Body of pancreas (tissue), 4 donors: ENCODE results near the gene TADA1. TPM values are rescaled to one million over a fixed set of nuclear protein-coding genes. Genes with fewer than 3 reads are reported as not detected.
A peak's percentile ranks its signal among the peaks of the same experiment; 100 is the strongest.

ENCODE experiments used
- ATAC-seq: fragments of 150-250 bp; one replicate; pipeline ENCODE4 v1.9.1; 2016
- DNase-seq, 4 donors: peaks; one replicate each; pipeline ENCODE4 v3.0.0-alpha.2; 2019
- H3K27ac ChIP-seq, 4 donors: fragments of 200-600 bp; sonication (generic); 1 replicate in 3 of 4; 2 replicates in 1 of 4; pipeline versions ENCODE4 v1.5.1 to v1.6.1; 2016 to 2019; ENCODE audit warnings: mild to moderate bottlenecking in 1 of 4, mixed read lengths in 1 of 4, moderate library complexity in 1 of 4
- H3K27me3 ChIP-seq, 2 donors: fragments of 200-600 bp; sonication (generic); one replicate each; pipeline ENCODE4 v1.6.0; 2016; ENCODE audit warnings: mild to moderate bottlenecking in 1 of 2
- H3K36me3 ChIP-seq, 2 donors: fragments of 200-600 bp; sonication (generic); replicated peaks in 1 of 2; 2 replicates each; pipeline ENCODE4 v1.5.1; 2016; ENCODE audit warnings: low read depth in 2 of 2; ENCODE audit not compliant: insufficient read depth in 1 of 2
- H3K4me1 ChIP-seq: fragments of 200-600 bp; sonication (generic); one replicate; pipeline ENCODE4 v1.6.0; 2016
- H3K4me3 ChIP-seq, 2 donors: fragments of 200-600 bp; sonication (generic); 1 replicate in 1 of 2; 2 replicates in 1 of 2; pipeline ENCODE4 v1.5.1; 2016 to 2019
- H3K9me3 ChIP-seq, 3 donors: fragments of 200-600 bp; sonication (generic); 1 replicate in 2 of 3; 2 replicates in 1 of 3; pipeline ENCODE4 v1.5.1; 2016
- CTCF ChIP-seq, 7 experiments: fragments of 450-650 bp in 4 of 7; fragments of 200-600 bp in 3 of 7; sonication (generic) in 3 of 7; IDR thresholded peaks; one replicate each; pipeline ENCODE4 v1.5.1; 2016 to 2019; ENCODE audit warnings: antibody characterized with exemption in 7 of 7
- POLR2A ChIP-seq, 3 donors: fragments of 450-650 bp; IDR thresholded peaks; one replicate each; pipeline ENCODE4 v1.6.1; 2016; ENCODE audit warnings: antibody characterized with exemption in 3 of 3, mild to moderate bottlenecking in 2 of 3
- WGBS, 2 donors: methylation state at CpG; one replicate each; pipeline ENCODE4 v1.1.5; 2017; 5-methylcytosine and 5-hydroxymethylcytosine counted together
- intact Hi-C: fragments of 100-400 bp; cut with DNase I; formaldehyde crosslinking; loops from one replicate; pipeline ENCODE4 v1.15.1; 2023
- total RNA-seq, 2 donors: library from RNA; depleted of rRNA; stranded (reverse); fragments of >200 nt; gene quantifications; one replicate each; pipeline ENCODE4 v1.1.0, GENCODE V29; 2016

TADA1 gene
- total RNA-seq, 2 donors from 2014 or later = 0.99 to 4.9 TPM

DNA sequence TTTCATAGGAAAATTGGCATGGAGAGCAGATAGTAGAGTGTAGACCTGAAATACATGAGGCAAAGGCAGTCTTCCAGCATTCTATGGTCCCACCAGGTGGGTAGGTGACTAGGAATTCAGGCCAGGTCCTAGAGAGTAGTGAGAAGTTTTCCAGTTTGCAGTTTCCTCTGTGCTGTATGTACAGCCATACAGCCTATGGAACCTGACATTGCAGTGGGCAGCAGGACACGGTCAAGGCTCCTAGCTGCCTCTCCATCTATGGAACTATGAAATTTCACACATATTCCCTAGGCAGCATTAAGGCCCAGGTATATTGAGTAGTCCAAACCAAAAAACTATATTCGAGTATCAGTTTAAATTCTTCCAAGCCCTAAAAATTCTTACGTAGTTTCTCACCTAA lies 20.5 kb downstream of the TADA1 start:
- ATAC-seq (no peak), DNase-seq (no peak)
- peaks cover 0 to 5% of the 10 kb centered on the region in 2 donors for H3K36me3 ChIP-seq
- H3K27ac ChIP-seq = no peak overlapping the region
- WGBS, 2 donors = 59 to 69% methylated on average over 3 of the region's 3 CpGs
- H3K4me3 ChIP-seq = no peak overlapping the region
- TF ChIP-seq CTCF (IDR thresholded peaks at IDR 0.05) (no peak), POLR2A (IDR thresholded peaks at IDR 0.05) (no peak)
- no peaks in the 10 kb centered on the region for H3K4me1 ChIP-seq
- H3K9me3 ChIP-seq = no peaks in the 10 kb centered on the region
- intact Hi-C loops = no loop called here
- H3K27me3 ChIP-seq = no peaks in the 10 kb centered on the region

DNA sequence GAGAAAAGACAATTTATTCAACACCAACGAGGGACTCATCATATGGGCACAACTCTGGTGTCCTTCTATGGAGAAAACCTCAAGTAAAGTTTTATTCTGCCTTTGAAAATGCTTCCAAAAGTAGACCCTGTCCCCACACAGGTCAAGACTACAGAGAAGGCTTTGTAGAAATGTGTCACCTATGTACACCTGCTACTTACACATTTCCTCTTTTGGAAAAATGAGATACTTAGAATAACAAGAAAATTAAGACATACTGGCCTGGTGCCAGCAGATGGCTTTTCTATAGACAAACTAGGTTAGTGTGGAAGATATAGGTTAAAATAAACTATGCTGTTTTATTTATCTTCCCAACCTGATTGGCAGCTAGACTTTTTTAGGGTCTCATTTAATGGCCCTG lies 23.1 kb downstream of the TADA1 start:
- no peak overlapping the region for H3K4me3 ChIP-seq
- no peak overlapping the region for H3K27ac ChIP-seq
- no peak for DNase-seq
- no peaks in the 10 kb centered on the region for H3K9me3 ChIP-seq
- H3K4me1 ChIP-seq = no peaks in the 10 kb centered on the region
- 0 to 27% methylated on average over 1 of the region's 1 CpG for WGBS, 2 donors
- TF ChIP-seq CTCF (IDR thresholded peaks at IDR 0.05) = no peak
- no peak for TF ChIP-seq POLR2A (IDR thresholded peaks at IDR 0.05)
- H3K27me3 ChIP-seq = no peaks in the 10 kb centered on the region
- intact Hi-C loops = no loop called here
- H3K36me3 ChIP-seq = peaks cover 0 to 27% of the 10 kb centered on the region in 2 donors
- ATAC-seq = no peak

DNA sequence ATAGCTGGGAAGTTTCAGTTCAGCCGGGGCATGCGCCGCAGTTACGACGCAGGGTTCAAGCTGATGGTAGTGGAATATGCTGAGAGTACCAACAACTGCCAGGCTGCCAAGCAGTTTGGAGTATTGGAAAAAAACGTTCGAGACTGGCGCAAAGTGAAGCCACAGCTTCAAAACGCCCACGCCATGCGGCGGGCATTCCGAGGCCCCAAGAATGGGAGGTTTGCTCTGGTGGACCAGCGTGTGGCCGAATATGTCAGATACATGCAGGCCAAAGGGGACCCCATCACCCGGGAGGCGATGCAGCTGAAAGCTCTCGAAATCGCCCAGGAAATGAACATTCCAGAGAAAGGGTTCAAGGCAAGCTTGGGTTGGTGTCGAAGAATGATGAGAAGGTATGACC lies 26.9 kb downstream of the TADA1 start:
- ATAC-seq = no peak
- WGBS, 2 donors = 95 to 97% methylated on average over 20 of the region's 20 CpGs

GRCh38 chr1:166848193-166848592 lies 27.9 kb downstream of the TADA1 start:
- Histone ChIP-seq H3K27ac (no peak overlapping the region), H3K4me3 (no peak overlapping the region), H3K9me3 (no peaks in the 10 kb centered on the region), H3K36me3 (peaks cover 0 to 34% of the 10 kb centered on the region in 2 donors), H3K27me3 (no peaks in the 10 kb centered on the region), H3K4me1 (peaks cover 19% of the 10 kb centered on the region)
- TF ChIP-seq POLR2A (IDR thresholded peaks at IDR 0.05) (no peak), CTCF (IDR thresholded peaks at IDR 0.05) (no peak)
- ATAC-seq (no peak), DNase-seq (no peak)
- intact Hi-C loops = no loop called here

More for the DNA sequence above, 26.9 kb downstream of the TADA1 start:
- no peak for TF ChIP-seq POLR2A (IDR thresholded peaks at IDR 0.05)
- TF ChIP-seq CTCF (IDR thresholded peaks at IDR 0.05) = no peak
- intact Hi-C loops = no loop called here
- no peaks in the 10 kb centered on the region for H3K27me3 ChIP-seq
- no peak overlapping the region for H3K4me3 ChIP-seq
- H3K4me1 ChIP-seq = peaks cover 10% of the 10 kb centered on the region
- no peak overlapping the region for H3K27ac ChIP-seq
- peaks cover 0 to 34% of the 10 kb centered on the region in 2 donors for H3K36me3 ChIP-seq
- H3K9me3 ChIP-seq = no peaks in the 10 kb centered on the region
- no peak for DNase-seq

DNA sequence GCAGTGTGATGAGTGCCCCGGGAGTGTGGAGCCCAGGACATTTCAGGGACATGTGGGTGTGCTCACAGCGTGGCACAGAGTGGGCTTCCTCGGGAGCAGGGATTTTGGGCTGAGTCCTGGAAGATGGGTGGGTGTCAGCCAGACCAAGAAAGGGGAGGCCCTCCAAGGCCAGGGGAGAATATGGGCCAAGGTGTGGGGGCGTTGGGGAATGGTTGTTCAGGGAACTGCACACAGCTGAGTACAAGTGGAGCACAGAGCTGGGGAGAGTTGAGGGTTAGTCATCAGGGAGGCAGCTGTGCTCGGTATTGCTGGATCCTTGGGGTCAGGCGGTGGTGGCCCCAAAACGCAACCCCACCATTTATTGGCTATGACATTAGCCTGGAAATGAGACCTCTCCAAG lies 31.3 kb downstream of the TADA1 start:
- peak overlapping the region; percentile 2 to 33 (median 29) for H3K27ac ChIP-seq
- DNase-seq (no peak), ATAC-seq (no peak)
- H3K36me3 ChIP-seq = peaks cover 0 to 25% of the 10 kb centered on the region in 2 donors
- TF ChIP-seq POLR2A (IDR thresholded peaks at IDR 0.05) = no peak
- TF ChIP-seq CTCF (IDR thresholded peaks at IDR 0.05) = no peak
- intact Hi-C loops = no loop called here
- peaks cover 53% of the 10 kb centered on the region for H3K4me1 ChIP-seq
- H3K9me3 ChIP-seq = no peaks in the 10 kb centered on the region
- no peak overlapping the region for H3K4me3 ChIP-seq
- 72 to 74% methylated on average over 7 of the region's 7 CpGs for WGBS, 2 donors
- H3K27me3 ChIP-seq = no peaks in the 10 kb centered on the region
